ENCODE measurements around the gene CACNA2D4. TPM values are rescaled to one million over a fixed set of nuclear protein-coding genes. Genes with fewer than 3 reads are reported as not detected.

Gene CACNA2D4
- total and polyA plus RNA-seq, 2 donors (not counting 1 experiment from before 2014, with no cell fraction given) = 0.68 to 0.99 TPM

GRCh38 chr12:1794440-1795090 lies 123.9 kb downstream of the CACNA2D4 start:
- Histone ChIP-seq H3K9ac (ENCODE audit: insufficient read depth, low read length) (no peak overlapping the region), H3K4me1 (ENCODE audit: control insufficient read depth, extremely low read depth, insufficient read depth, low read length) (peaks cover 11% of the 10 kb centered on the region), H3K27ac (ENCODE audit: insufficient read depth, low read length) (no peak overlapping the region), H3K9me3 (ENCODE audit: control insufficient read depth, insufficient read depth, low read depth, low read length) (no peaks in the 10 kb centered on the region), H3K27me3 (ENCODE audit: control insufficient read depth, insufficient read depth, low read length) (no peaks in the 10 kb centered on the region), H3K4me2 (ENCODE audit: extremely low read depth, insufficient read depth, low read length) (no peak overlapping the region), H2AFZ (ENCODE audit: low read length) (no peak overlapping the region), H4K20me1 (ENCODE audit: control insufficient read depth, extremely low read depth, insufficient read depth, low read length) (no peaks in the 10 kb centered on the region), H3K79me2 (ENCODE audit: control insufficient read depth, insufficient read depth, low read length) (no peaks in the 10 kb centered on the region), H3K36me3 (ENCODE audit: control insufficient read depth, insufficient read depth, low read length) (no peaks in the 10 kb centered on the region), H3K4me3 (replicated peaks in 1 of 4; ENCODE audit: control extremely low read depth in 1 of 4, insufficient read depth in 1 of 4, low read depth in 3 of 4, low read length in 4 of 4) (no peak overlapping the region)
- TF ChIP-seq EZH2 (IDR thresholded peaks at IDR 0.05; ENCODE audit: low read length, missing control alignments) = no peak
- TF ChIP-seq CTCF (conservative IDR thresholded peaks at IDR 0.05 in 1 of 2, IDR thresholded peaks at IDR 0.05 in 1 of 2; ENCODE audit: low read depth in 1 of 2, low read length in 2 of 2) = no peak
- DNase-seq (ENCODE audit: low read depth in 2 of 2) = no peak

GRCh38 chr12:1793426-1794210 lies 124.8 kb downstream of the CACNA2D4 start:
- H2AFZ ChIP-seq (ENCODE audit: low read length) = no peak overlapping the region
- no peak overlapping the region for H3K27ac ChIP-seq (ENCODE audit: insufficient read depth, low read length)
- no peak overlapping the region for H3K4me2 ChIP-seq (ENCODE audit: extremely low read depth, insufficient read depth, low read length)
- no peak overlapping the region for H3K4me3 ChIP-seq (replicated peaks in 1 of 4; ENCODE audit: control extremely low read depth in 1 of 4, insufficient read depth in 1 of 4, low read depth in 3 of 4, low read length in 4 of 4)
- no peak for TF ChIP-seq CTCF (conservative IDR thresholded peaks at IDR 0.05 in 1 of 2, IDR thresholded peaks at IDR 0.05 in 1 of 2; ENCODE audit: low read depth in 1 of 2, low read length in 2 of 2)
- no peak for TF ChIP-seq EZH2 (IDR thresholded peaks at IDR 0.05; ENCODE audit: low read length, missing control alignments)
- H3K79me2 ChIP-seq (ENCODE audit: control insufficient read depth, insufficient read depth, low read length) = no peaks in the 10 kb centered on the region
- H3K4me1 ChIP-seq (ENCODE audit: control insufficient read depth, extremely low read depth, insufficient read depth, low read length) = peaks cover 11% of the 10 kb centered on the region
- no peaks in the 10 kb centered on the region for H3K9me3 ChIP-seq (ENCODE audit: control insufficient read depth, insufficient read depth, low read depth, low read length)
- H3K36me3 ChIP-seq (ENCODE audit: control insufficient read depth, insufficient read depth, low read length) = no peaks in the 10 kb centered on the region
- H4K20me1 ChIP-seq (ENCODE audit: control insufficient read depth, extremely low read depth, insufficient read depth, low read length) = no peaks in the 10 kb centered on the region
- DNase-seq (ENCODE audit: low read depth in 2 of 2) = no peak
- no peak overlapping the region for H3K9ac ChIP-seq (ENCODE audit: insufficient read depth, low read length)
- H3K27me3 ChIP-seq (ENCODE audit: control insufficient read depth, insufficient read depth, low read length) = no peaks in the 10 kb centered on the region

- Histone ChIP-seq H3K4me2 (ENCODE audit: extremely low read depth, insufficient read depth, low read length) (no peak overlapping the region), H2AFZ (ENCODE audit: low read length) (no peak overlapping the region), H3K27ac (ENCODE audit: insufficient read depth, low read length) (no peak overlapping the region), H3K9ac (ENCODE audit: insufficient read depth, low read length) (no peak overlapping the region), H3K27me3 (ENCODE audit: control insufficient read depth, insufficient read depth, low read length) (no peaks in the 10 kb centered on the region), H3K4me3 (replicated peaks in 1 of 4; ENCODE audit: control extremely low read depth in 1 of 4, insufficient read depth in 1 of 4, low read depth in 3 of 4, low read length in 4 of 4) (no peak overlapping the region), H3K9me3 (ENCODE audit: control insufficient read depth, insufficient read depth, low read depth, low read length) (no peaks in the 10 kb centered on the region), H3K36me3 (ENCODE audit: control insufficient read depth, insufficient read depth, low read length) (no peaks in the 10 kb centered on the region), H3K4me1 (ENCODE audit: control insufficient read depth, extremely low read depth, insufficient read depth, low read length) (peaks cover 11% of the 10 kb centered on the region), H4K20me1 (ENCODE audit: control insufficient read depth, extremely low read depth, insufficient read depth, low read length) (no peaks in the 10 kb centered on the region), H3K79me2 (ENCODE audit: control insufficient read depth, insufficient read depth, low read length) (no peaks in the 10 kb centered on the region)
- no peak for DNase-seq (ENCODE audit: low read depth in 2 of 2)
- no peak for TF ChIP-seq EZH2 (IDR thresholded peaks at IDR 0.05; ENCODE audit: low read length, missing control alignments)
- no peak for TF ChIP-seq CTCF (conservative IDR thresholded peaks at IDR 0.05 in 1 of 2, IDR thresholded peaks at IDR 0.05 in 1 of 2; ENCODE audit: low read depth in 1 of 2, low read length in 2 of 2)
Measured at GRCh38 chr12:1792406-1792805, 126.0 kb downstream of the CACNA2D4 start.
